ENCODE data around the gene CDC42EP3. TPM values are rescaled to one million over a fixed set of nuclear protein-coding genes. Genes with fewer than 3 reads are reported as not detected.

The CDC42EP3 gene
- total RNA-seq, 4 donors from 2014 or later: 14.0 to 42.6 (median 28.7) TPM

DNA sequence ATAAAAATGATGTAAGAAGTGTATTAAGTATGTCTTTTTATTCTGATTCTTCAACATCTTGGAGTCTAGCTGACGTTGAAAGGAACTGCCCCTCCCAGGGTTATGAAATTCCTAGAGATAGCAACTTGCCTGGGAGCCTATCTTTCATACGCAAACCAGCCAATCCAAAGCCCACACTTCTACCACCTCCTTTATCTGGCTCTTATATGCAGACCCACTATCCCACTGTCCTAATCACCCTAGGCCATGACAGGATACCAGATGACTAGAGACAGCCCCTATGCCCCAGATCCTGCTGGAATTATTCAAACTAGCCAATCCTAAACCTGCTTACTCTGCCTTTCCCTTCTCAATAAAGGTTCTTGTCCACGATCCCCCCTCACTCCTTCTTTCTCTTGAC, 11.8 kb upstream of the CDC42EP3 start:
- WGBS, 2 donors: 75 to 80% methylated on average over 3 of the region's 3 CpGs
- TF ChIP-seq, protein P1, sequence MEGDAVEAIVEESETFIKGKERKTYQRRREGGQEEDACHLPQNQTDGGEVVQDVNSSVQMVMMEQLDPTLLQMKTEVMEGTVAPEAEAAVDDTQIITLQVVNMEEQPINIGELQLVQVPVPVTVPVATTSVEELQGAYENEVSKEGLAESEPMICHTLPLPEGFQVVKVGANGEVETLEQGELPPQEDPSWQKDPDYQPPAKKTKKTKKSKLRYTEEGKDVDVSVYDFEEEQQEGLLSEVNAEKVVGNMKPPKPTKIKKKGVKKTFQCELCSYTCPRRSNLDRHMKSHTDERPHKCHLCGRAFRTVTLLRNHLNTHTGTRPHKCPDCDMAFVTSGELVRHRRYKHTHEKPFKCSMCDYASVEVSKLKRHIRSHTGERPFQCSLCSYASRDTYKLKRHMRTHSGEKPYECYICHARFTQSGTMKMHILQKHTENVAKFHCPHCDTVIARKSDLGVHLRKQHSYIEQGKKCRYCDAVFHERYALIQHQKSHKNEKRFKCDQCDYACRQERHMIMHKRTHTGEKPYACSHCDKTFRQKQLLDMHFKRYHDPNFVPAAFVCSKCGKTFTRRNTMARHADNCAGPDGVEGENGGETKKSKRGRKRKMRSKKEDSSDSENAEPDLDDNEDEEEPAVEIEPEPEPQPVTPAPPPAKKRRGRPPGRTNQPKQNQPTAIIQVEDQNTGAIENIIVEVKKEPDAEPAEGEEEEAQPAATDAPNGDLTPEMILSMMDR (IDR thresholded peaks at IDR 0.05): no peak
- no peak for TF ChIP-seq POLR2A (IDR thresholded peaks at IDR 0.05)
- intact Hi-C loops (cut with DNase I; ENCODE audit: low total_unique reads): no loop called here
- H3K4me3 ChIP-seq (ENCODE audit: low read depth, poor library complexity, severe bottlenecking): no peak overlapping the region
- no peak for DNase-seq (ENCODE audit: low spot score in 2 of 2)

DNA sequence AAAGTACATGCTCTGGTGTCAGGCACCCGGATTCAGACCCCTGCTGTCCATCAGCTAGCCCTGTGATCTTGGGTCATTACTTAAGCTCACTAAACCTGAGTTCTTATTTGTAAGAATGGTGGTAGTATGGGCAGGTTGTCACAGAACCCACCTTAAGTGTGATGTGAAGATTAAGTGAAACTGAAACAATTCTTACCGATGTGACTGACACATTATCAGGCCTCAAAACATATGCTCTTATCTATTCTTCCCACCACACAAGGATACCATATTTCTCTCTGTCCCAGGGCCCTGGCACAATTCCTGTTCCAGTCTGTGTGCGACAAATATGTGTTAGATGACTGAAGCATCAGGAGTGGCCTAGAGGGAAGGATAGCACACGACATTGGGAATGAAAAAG, 11.0 kb upstream of the CDC42EP3 start:
- TF ChIP-seq, protein P1 (IDR thresholded peaks at IDR 0.05): no peak
- TF ChIP-seq POLR2A (IDR thresholded peaks at IDR 0.05): no peak
- H3K4me3 ChIP-seq (ENCODE audit: low read depth, poor library complexity, severe bottlenecking): no peak overlapping the region
- intact Hi-C loops (cut with DNase I; ENCODE audit: low total_unique reads): no loop called here
- no peak for DNase-seq (ENCODE audit: low spot score in 2 of 2)
- 80 to 91% methylated on average over 4 of the region's 4 CpGs for WGBS, 2 donors

DNA sequence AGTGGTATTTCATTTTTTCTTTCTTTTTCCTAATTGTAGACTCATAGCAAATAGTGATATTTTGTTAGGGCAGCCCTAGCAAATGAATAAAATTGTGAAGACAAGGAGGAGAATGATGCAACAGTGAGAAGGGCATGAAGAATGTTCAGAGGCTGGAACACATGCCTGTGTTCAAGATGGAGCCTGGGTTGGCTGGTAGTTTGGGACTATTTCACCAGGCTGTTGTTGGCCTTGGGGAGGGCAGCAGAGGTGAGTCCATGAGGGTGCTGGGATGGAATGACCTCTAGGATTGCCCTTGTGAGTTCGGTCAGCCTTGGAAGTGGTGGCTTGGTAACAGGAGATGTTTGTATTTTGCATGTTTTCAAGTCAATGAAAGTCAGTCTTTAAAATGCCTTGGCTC, 10.1 kb upstream of the CDC42EP3 start:
- intact Hi-C loops (cut with DNase I; ENCODE audit: low total_unique reads): no loop called here
- no peak for DNase-seq (ENCODE audit: low spot score in 2 of 2)
- H3K4me3 ChIP-seq (ENCODE audit: low read depth, poor library complexity, severe bottlenecking): no peak overlapping the region
- WGBS, 2 donors: 92 to 100% methylated on average over 1 of the region's 1 CpG
- TF ChIP-seq POLR2A (IDR thresholded peaks at IDR 0.05): no peak
- TF ChIP-seq, protein P1 (IDR thresholded peaks at IDR 0.05): no peak

DNA sequence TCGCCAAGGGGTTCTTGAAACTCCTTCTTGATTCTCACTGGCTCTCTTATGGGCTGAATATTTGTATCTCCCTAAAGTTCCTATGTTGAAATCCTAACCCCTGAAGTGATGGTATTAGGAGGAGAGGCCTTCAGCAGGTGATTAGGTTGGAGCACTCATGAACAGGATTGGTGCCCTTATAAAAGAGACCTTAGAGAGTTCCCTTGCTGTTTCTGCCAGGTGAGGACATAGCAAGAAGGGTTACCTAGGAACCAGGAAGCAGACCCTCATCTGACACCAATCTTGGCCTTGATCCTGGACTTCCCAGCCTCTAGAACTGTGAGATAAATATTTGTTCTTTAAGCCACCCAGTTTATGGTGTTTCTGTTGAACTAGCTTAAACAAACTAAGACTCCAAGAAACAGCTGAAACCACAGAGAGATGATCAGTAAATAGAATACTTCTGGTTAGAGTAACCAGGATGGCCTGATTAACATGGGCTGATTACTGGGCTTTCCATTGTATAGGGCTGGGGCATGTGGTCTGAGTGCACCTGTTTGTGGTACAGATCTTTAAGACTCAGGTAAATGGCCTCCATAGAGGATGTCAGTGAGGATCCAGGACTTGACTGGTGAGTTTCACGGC, 7.7 kb upstream of the CDC42EP3 start:
- 68 to 100% methylated on average over 2 of the region's 2 CpGs for WGBS, 2 donors
- intact Hi-C loops (cut with DNase I; ENCODE audit: low total_unique reads): no loop called here

DNA sequence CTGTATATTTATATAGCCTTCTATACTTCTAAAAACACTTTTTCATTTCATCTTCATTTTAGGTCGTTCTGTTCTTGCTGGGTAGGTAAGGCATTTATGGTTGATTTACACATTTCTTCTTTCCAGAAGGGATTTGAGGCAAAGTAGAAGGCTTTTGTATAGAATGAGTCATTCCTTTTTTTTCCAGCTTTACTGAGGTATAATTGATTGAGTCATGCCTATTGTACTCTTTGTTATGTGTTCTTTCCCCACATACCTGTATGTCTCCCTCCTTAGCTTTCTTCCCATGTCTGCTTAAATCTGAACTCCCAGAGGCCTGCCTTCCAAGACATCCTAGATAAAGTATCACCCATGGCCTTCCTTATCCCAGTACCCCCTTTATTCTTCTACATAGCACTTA, 4.8 kb upstream of the CDC42EP3 start:
- WGBS, 2 donors: 39 to 49% methylated on average over 1 of the region's 1 CpG

More for the DNA sequence above, 7.7 kb upstream of the CDC42EP3 start:
- DNase-seq (ENCODE audit: low spot score in 2 of 2): no peak
- TF ChIP-seq, protein P1 (IDR thresholded peaks at IDR 0.05): no peak
- no peak for TF ChIP-seq POLR2A (IDR thresholded peaks at IDR 0.05)
- no peak overlapping the region for H3K4me3 ChIP-seq (ENCODE audit: low read depth, poor library complexity, severe bottlenecking)

More for the DNA sequence above, 4.8 kb upstream of the CDC42EP3 start:
- TF ChIP-seq, protein P1 (IDR thresholded peaks at IDR 0.05): no peak
- no peak for TF ChIP-seq POLR2A (IDR thresholded peaks at IDR 0.05)
- DNase-seq (ENCODE audit: low spot score in 2 of 2): no peak
- no peak overlapping the region for H3K4me3 ChIP-seq (ENCODE audit: low read depth, poor library complexity, severe bottlenecking)
- intact Hi-C loops (cut with DNase I; ENCODE audit: low total_unique reads): no loop called here
